ENCODE results near the gene DNAJB4.

GRCh38 chr1:77996734-77997133 lies 8.0 kb upstream of the DNAJB4 start:
- no peak for TF ChIP-seq CTCF (conservative IDR thresholded peaks at IDR 0.05)
- TF ChIP-seq EZH2 (IDR thresholded peaks at IDR 0.05; ENCODE audit: low read depth) = no peak
